OCI-M1 (cell line): Measurements from ENCODE around the gene CWC27.

Source experiments
- DNase-seq: peaks from one replicate; lab custom pipeline; 2025; lab: John Stamatoyannopoulos, UW

CWC27 gene

DNA sequence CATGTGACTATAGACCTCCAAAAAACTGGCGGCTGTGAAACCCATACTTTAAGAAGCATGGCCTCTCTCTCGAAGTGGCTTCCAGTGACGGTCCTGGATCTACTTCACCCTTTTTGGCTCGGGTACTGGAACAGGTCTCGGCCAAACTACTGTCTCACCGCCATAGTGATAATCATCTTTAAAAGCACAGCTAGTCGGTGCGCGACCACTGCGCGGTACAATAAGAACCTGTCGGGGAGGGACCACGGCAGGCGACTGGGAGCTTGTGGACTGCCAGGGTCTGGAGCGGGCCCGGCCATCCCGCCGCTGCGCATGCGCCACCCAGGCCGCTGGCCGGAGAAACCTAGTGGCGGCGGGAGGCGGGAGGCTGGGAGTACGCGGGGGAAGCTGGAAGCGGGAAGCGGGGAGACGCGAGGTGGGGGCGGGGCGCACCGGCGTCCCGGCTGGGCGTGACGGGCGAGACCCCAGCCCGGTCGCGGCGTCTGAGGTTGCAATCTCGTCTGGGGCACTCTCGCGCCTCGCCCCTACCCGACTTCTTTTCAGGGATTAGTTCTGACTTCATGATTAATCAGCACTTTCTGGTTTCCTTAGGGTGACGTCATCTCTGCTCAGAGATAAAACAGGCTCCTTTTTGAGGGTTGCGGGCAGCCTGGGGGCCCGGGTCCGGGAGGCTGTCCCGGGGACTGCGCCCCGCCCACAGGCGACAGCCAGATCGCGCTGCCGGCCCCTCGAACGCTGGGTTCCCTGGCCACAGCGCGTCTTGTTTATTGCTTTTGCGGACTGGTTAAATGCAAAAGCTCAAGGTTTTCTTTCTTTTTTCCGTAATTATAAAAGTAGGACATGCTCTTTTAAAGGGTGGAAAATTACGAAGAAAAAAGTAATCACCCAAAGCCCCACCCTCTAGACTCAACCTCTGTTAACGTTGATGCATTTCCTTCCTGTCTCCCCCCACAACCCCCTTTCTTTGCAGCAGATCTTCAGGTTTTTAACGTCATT lies 266.8 kb downstream of the CWC27 start:
- DNase-seq = peak; percentile 92

DNA sequence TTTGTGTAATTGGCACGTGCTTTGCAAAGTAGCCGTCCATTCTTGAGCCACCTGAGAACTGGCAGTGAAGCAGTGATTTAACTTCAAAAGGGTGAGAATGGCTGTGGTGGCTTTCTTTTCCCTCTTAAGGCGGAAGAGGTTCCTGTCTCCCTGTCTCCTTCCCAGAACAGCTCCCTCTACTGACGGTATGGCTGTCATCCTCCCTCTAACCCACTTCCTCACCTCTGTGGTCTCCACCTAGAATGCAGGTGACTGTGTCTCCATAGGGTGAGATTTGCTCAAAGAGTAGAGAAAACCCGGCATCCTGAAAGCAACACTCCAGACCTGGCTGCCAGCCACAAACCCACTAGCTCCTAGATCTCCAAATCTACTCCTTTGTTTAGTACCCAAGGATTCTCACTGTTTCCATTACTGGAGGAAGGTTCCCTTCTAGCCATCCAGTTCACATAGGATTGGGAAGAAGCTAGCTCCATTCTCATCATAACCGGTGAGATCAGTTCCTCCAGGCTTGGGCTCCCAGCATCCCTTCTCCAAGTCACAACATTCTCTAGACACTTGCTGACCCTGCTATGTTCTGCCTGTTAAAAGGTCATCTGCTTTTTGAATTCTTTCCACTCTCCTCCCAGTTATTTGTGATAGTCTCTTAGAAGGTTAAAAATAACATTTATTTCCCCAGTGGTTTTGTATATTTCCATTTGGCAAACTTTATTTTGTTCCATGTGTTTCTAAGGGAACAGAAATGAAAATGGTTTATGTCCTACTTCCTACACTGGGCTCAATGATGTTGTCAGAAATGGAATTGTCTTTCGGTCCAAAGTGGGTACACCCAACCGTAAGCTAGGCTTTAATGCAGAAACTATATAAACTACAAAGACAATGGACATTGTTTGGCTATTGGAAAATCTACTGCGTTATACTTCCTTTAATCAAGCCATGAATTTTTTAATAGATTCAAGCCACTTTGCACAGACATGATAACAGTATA lies 269.4 kb downstream of the CWC27 start:
- DNase-seq = peak; percentile 30

DNA sequence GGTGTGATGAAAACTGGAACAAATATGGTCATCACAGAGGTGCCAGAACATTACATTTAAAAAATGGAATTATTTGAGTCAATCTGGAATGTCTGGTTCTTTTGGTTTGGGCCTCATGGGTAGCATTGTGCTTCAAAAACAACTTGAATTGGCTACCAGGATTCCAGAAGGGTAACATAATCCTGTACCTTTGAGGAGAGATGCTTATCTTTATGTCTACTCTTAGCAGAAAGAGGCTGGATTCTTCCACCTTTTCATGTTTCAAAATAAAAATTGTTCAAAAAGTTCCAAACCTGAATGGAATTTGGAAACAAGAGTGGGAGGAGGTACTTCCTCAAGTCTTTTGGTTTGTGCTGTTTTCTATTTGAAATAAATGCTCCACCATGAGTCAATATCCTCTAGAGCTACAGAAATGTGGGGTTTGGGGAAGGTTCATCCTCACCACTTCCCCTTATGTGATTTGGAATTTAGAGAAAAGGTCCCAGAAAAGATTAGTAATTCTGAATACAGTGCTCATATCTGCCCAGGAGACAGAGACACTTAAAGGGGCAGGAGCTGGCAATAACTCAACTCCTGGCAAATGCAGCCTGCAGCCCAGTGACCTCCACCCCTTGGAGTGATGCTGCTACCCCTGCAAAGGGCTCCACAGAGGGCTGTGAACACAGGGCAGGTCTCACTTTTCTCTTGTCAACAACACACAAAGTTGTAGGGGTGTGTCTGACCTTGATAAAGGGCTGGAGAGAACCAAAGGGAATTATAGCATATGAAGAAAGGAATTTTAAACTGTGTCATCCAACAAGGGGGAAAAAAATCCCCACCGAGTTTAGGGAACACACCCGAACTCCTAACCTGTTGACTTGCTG lies 272.8 kb downstream of the CWC27 start:
- peak; percentile 44 for DNase-seq

DNA sequence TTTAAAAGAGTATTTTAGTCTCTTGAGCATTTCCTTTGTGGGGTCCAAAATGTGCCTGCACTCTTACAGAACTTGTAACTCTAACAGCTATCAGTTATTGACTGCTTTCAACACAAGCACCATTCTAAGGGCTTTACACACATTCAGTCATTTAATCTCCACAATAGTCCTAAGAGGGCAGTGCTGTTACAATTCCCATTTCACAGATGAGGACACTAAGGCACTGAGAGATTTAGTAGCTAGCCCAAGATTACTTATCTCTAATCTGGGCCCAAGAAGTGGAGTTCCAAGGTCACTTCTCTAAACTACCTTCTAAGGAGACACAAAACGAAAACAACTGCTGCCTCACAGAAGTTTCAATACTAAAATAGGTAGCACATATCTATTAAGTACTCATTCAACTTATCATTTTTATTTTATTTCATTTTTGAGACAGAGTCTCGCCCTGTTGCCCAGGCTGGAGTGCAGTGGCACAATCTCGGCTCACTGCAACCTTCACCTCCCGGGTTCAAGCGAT lies 275.2 kb downstream of the CWC27 start:
- DNase-seq = no peak

DNA sequence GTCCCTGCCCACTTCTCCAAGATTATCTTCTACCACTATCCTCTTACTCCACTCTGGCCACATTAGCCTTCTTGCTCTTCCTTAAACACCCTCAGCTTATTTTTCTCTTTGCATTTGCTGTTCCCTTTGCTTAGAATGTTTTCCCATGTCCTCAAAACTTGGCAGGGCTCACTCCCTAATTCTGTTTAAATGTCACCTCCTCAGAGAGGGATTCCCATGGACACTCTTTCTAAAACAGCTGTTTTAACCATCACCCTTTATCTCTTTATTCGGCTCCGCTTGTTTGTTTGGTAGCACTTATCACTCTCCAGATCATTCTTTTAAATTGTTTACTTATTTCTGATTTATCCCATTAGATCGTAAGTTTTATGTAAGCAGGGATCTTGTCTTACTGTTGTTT lies 278.5 kb downstream of the CWC27 start:
- no peak for DNase-seq

DNA sequence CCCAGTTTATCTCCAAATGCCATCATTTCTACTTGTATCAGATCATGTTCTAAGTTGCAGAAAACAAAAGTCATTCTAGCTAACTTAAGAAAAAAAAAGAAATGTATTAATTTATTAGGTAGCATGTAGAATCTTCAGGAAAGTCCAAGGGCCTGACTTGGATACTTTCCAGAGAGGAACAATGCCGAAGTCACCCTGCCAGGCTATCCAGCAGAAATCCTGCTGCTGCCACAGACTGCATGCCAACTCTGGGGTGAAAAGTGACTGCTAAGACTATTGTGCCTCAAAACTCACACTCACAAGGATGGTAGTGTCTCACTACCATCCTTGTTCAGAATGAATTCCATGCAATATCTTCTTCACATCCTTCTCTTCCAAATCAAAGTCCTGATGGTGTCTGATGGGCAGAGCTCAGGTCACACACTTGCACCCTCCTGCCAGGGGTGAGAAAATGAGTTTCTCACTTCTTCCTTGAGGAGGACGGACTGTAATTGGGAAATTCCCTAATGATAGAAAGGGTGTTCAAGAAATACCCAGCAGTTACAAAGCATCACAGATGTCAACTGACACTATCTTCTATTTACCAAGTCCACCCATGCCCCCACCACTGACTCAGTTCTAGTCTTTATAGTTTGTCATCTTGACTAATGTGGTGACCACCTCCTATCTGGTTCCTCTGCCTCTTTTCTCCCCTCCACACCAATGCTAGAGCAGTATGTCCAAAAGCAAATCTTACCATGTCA lies 279.4 kb downstream of the CWC27 start:
- no peak for DNase-seq

DNA sequence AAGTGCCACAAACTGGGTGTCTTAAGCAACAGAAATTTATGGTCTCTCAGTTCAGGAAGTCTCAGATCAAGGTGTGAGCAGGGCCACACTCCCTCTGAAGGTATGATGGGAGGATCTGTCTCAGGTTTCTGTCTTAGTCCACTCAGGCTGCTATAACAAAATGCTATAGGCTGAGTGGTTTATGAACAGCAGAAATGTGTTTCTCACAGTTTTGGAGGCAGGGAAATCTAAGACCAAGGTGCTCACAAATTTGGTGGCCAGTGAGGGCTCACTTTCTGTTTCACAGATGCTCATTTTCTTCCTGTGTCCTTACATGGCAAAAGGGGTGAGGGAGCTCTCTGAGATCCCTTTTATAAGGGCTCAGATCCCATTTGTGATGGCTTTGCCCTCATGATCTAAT lies 281.4 kb downstream of the CWC27 start:
- no peak for DNase-seq

DNA sequence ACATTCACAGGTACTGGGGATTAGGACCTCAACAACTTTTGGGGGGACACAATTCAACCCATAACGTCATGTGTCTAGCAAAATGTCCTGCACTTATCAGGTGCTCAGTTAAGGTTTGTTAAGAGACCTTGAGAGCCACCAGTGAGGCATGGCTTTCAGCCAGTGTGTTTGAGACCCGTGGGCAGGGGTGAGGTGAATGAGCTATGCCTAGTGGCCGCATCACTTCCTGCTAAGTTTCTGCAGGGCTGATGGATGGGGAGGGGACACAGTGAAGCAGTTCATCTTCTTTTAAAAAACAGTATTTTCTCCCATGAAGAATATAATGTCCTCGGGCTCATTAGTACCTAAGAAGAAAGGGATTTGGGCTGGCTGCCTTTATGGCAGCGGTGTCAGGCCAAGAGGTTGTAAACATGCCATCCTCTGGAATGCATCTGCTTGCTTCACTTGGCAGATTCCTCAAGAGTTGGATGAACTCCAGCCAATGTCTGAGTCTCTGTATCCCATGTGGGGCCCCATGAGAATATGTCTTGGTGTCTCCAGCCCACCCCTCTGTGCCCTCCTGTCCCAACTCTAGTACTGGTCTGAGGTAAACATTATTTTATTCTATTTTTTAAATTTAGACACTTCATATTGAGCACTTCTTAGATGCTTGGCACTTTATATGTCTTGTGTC lies 282.2 kb downstream of the CWC27 start:
- no peak for DNase-seq

DNA sequence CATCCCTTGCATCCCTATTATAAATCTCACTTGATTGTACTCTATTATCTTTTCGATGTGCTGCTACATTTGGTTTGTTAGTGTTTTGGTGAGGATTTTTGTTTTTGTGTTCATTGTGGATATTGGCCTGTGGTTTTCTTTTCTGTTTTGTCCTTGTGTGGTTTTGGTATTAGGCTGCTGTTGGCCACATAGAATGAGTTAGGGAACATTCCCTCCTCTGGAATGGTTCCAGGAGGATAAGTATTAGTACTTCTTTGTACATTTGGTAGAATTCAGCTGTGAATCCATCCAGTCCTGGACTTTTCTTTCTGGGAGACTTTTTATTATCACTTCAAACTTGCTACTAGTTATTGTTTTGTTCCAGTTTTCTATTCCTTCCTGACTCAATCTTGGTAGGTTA lies 287.2 kb downstream of the CWC27 start:
- DNase-seq = no peak

DNA sequence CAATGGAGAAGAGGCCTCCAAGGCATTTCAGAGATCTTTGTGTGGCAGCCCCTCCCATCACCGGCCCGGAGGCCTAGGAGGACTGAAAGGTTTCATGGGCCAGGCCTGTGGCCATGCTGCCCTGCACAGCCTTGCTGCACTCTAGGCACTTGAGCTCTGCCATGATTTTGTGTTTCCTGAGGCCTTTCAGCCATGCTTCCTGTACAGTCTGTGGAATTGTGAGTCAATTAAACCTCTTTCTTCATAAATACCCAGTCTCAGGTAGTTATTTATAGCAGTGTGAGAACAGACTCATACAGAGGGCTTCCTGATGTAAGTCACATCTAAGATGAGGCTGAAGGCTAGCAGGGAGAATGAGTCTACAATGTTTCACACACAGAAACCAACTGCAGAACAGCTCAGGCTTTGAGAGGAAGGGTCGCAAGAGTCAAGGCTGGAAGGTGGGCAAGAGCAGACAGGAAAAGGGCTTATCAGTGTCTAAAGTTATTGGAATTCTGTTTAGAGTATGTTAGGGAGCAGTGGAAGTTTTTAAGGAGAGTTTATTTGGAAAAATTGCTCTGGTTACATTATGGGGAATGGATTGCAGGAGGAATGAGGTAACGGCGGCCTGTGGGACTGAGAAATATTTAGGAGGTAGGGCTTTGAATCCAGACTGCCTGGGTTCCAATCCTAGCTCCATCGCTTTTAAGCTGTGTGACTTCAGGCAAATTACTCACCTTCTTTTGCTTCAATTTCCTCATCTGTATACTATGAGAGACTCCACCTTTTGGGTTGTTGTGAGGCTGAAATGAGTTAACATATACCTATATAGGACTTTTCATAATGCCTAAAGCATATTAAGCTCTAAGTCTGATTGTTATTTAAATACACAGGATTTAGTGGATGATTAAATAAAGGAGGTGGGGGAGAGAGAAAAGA lies 291.2 kb downstream of the CWC27 start:
- no peak for DNase-seq

DNA sequence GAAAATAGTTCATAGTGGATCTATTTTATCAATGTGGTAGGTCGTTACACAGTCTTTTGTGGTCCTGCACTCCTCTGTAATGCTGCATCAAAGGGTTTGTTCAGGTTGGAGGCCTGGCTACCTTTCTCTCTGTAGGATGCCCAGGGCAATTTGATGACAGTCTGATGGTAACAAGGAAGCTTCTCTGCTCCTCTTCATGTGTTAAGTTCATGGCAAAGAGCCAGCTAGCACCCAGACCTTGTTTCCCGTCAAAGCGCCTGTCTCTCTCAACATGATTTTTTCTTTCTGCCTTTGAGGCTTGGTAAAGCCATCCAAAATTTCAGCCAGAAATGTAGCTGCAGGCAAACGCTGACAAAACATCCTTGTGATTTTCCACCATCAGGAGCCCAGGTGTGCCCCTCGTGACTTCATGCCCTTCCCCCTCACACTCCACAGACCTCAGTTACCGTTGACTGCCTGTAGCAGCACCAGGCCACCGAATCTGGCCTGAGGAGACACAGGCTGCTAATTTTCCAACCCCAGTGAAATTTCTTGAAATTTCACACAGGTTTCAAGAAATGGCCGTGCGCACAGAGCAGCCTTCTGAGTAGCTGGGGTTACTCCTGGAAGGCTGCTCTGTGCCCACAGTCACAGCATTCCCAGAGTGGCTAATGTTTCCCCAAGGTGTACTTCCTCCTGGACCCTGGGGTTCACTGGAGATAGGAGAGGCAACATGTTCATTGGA lies 292.7 kb downstream of the CWC27 start:
- DNase-seq = no peak

DNA sequence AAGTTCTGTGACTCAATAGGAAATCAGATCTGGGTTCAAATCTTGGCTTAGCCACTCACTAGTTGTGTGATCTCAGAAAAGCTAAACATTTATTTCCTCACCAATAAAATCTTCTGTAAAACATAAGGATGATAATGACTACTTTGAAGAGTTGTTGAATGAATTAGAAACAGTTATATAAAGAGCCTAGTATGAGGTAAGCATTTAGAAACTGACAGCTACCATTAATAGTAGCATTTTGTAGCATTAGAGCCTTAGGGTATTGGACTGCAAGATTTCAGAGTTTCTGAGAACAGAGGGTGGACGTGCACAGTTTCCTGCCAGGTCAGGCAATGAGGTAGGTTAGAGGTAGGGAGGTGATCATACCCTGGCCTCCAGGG lies 293.2 kb downstream of the CWC27 start:
- no peak for DNase-seq

DNA sequence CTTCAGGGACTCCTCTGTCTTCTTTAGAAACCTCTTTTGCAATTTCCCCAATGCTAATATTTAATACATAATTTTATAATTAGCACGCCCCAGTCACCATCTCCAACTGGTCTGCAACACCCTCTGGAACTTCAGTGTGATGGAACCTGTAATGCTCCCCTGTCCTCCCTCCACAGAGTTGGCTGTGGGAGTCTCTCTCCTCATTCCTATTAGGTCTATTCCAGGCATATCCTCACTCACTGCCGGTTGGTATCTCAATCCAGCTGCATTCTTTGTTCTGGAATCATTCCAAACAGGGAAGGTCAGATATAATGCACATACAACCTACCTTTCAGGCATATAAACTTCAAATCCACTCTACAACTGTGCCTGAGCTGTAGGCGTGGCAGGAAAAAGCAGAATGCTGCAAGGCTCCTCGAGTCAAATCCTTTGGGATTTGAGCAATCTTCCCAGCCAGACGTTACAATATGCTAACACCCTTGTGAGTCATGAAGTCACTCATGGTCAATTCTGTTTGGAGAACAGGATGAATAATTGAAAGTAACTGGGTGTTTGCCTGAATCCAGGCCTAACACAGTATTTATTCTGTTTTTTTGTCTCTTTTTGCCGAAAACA lies 293.8 kb downstream of the CWC27 start:
- DNase-seq = no peak

DNA sequence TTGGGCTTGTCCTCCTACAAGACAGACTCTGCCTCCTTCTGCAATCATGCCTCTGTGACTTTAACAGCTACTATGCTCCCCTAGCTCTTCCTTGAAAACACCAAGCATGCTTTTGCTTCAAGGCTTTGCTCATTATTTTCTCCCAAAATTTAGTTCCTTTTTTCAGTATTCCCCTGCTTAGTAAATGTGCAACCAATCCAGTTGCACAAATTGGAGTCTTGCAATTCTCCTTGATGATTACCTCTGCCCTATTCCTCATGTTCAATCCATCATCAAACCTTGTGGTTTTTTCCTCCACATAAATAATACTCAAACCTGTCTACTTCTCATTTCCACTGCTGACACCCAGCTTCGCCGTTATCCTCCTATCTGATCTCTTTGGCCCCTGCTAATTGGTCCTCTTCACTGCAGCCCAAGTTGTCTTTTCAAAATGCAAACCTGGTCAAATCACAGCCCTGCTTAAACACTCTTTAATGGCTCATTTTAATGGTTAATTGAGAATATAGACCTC lies 296.3 kb downstream of the CWC27 start:
- DNase-seq = no peak

DNA sequence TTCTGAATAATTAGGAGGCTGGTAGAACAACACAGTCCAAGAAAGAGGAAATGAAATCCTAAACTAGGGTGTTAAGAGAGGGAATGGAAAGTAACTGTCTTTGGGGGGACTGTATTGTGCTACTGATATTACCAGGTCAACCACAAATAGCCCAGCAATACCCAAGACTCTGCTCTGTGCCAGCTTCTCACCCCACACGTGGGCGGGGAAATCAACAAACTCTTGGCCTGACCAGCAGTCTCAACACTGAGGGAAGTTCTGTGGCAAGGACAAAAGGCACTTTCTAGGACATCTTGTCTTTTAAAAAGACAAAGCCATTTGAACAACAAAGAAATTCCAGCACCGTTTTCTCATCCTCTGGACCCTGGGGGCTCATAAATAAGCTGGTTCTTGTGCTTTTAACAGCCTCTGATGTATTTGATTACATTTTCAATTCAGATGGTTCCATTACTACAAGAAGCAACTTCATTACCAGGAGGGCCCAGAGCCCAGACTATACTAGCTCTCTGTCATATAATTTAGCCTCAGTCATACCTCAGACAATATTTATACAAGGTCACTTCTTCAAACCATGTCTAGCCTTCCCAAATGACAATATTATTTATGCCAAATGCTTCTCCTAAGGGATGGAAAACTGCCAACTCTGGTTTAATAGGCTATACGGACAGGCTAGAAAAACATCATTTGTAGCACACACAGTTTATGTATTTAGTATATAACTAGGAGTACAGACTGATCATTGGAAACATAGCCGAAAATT lies 297.8 kb downstream of the CWC27 start:
- DNase-seq = peak; percentile 37

DNA sequence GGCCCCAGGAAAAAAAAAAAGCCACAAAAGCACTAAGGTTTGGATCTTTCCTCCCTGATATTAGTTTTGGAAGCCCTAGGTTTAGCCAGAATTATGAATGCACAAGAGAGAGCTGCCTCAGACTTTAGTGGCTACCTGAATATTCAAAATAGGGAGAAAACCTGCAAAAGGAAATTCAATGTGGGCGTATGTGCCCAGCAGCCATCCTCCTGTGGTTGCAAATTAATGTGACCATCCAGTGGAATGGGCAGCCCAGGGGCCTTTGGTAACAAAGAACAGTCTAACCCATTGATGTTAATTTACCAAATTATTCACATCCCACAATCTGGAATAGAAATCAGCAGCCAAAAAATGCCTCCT lies 298.4 kb downstream of the CWC27 start:
- DNase-seq = no peak
